Gastroesophageal sphincter (tissue), 4 donors: ENCODE measurements around the gene KCNH2. TPM values are rescaled to one million over a fixed set of nuclear protein-coding genes. Genes with fewer than 3 reads are reported as not detected.
A peak's percentile ranks its signal among the peaks of the same experiment; 100 is the strongest.

ENCODE experiments used
- ATAC-seq: fragments of 150-250 bp; one replicate; pipeline ENCODE4 v1.9.1; 2016; ENCODE audit warnings: mild to moderate bottlenecking, moderate library complexity
- H3K27ac ChIP-seq, 4 donors: fragments of 200-600 bp; sonication (generic) in 3 of 4; 1 replicate in 3 of 4; 2 replicates in 1 of 4; pipeline ENCODE4 v1.5.1; 2016 to 2019
- H3K27me3 ChIP-seq: fragments of 200-600 bp; sonication (generic); one replicate; pipeline ENCODE4 v1.5.1; 2019
- H3K36me3 ChIP-seq, 2 donors: fragments of 200-600 bp; sonication (generic); one replicate each; pipeline ENCODE4 v1.5.1; 2019; ENCODE audit warnings: control low read depth in 1 of 2
- H3K4me1 ChIP-seq, 3 donors: fragments of 200-600 bp; sonication (generic); 1 replicate in 2 of 3; 2 replicates in 1 of 3; pipeline ENCODE4 v1.5.1; 2016 to 2019; ENCODE audit warnings: control low read depth in 2 of 3
- H3K4me3 ChIP-seq, 2 donors: fragments of 200-600 bp; sonication (generic); one replicate each; pipeline ENCODE4 v1.5.1; 2019; ENCODE audit warnings: mild to moderate bottlenecking in 1 of 2, moderate library complexity in 1 of 2
- H3K9me3 ChIP-seq, 3 donors: fragments of 200-600 bp; sonication (generic); one replicate each; pipeline ENCODE4 v1.5.1; 2017 to 2019; ENCODE audit warnings: control low read depth in 2 of 3
- EP300 ChIP-seq: sonication (generic); formaldehyde crosslinking; IDR thresholded peaks from one replicate; pipeline ENCODE4 v1.6.1; 2017; ENCODE audit warnings: antibody characterized with exemption, mild to moderate bottlenecking
- POLR2A ChIP-seq, 2 donors: fragments of 450-650 bp; IDR thresholded peaks; one replicate each; pipeline ENCODE4 v1.6.1; 2017; ENCODE audit warnings: antibody characterized with exemption in 2 of 2, mild to moderate bottlenecking in 2 of 2, moderate library complexity in 1 of 2
- POLR2AphosphoS5 ChIP-seq: sonication (generic); formaldehyde crosslinking; IDR thresholded peaks from one replicate; pipeline ENCODE4 v1.6.1; 2017; ENCODE audit warnings: antibody characterized with exemption
- WGBS, 2 donors: methylation state at CpG; one replicate each; pipeline ENCODE4 v1.1.5; 2018; ENCODE audit warnings: low coverage in 1 of 2; 5-methylcytosine and 5-hydroxymethylcytosine counted together
- total RNA-seq, 4 donors: library from RNA; depleted of rRNA; stranded (reverse); fragments of >200 nt; gene quantifications; one replicate each; pipeline ENCODE4 v1.1.0, GENCODE V29; 2016
- TF ChIP-seq, protein P1 (sequence below), 4 experiments: fragments of 200-600 bp in 2 of 4; fragments of 450-650 bp in 2 of 4; sonication (generic) in 1 of 4; IDR thresholded peaks; one replicate each; pipeline ENCODE4 v1.5.1; 2017 to 2019; ENCODE audit warnings: antibody characterized with exemption in 4 of 4, mild to moderate bottlenecking in 2 of 4, moderate library complexity in 2 of 4

The KCNH2 gene
- total RNA-seq, 4 donors from 2014 or later: 26.6 to 63.8 (median 36.3) TPM

- no peaks in the 10 kb centered on the region for H3K9me3 ChIP-seq
- no peaks in the 10 kb centered on the region for H3K36me3 ChIP-seq
- no peak overlapping the region for H3K27ac ChIP-seq
- H3K27me3 ChIP-seq: peaks cover 66% of the 10 kb centered on the region
- WGBS, 2 donors: no CpG with 5 or more reads among the region's 22 CpGs
- no peak for TF ChIP-seq POLR2A (IDR thresholded peaks at IDR 0.05)
- no peak for TF ChIP-seq POLR2AphosphoS5
- no peak for TF ChIP-seq EP300
- TF ChIP-seq, protein P1, sequence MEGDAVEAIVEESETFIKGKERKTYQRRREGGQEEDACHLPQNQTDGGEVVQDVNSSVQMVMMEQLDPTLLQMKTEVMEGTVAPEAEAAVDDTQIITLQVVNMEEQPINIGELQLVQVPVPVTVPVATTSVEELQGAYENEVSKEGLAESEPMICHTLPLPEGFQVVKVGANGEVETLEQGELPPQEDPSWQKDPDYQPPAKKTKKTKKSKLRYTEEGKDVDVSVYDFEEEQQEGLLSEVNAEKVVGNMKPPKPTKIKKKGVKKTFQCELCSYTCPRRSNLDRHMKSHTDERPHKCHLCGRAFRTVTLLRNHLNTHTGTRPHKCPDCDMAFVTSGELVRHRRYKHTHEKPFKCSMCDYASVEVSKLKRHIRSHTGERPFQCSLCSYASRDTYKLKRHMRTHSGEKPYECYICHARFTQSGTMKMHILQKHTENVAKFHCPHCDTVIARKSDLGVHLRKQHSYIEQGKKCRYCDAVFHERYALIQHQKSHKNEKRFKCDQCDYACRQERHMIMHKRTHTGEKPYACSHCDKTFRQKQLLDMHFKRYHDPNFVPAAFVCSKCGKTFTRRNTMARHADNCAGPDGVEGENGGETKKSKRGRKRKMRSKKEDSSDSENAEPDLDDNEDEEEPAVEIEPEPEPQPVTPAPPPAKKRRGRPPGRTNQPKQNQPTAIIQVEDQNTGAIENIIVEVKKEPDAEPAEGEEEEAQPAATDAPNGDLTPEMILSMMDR (IDR thresholded peaks at IDR 0.05): no peak
- no peak for ATAC-seq
- H3K4me3 ChIP-seq: no peak overlapping the region
- peaks cover 0 to 57% (median 14%) of the 10 kb centered on the region in 3 donors for H3K4me1 ChIP-seq
These were observed 31.4 kb upstream of the KCNH2 start for GRCh38 chr7:151009327-151010036.

GRCh38 chr7:151008511-151009323, 30.6 kb upstream of the KCNH2 start:
- WGBS, 2 donors: 57 to 61% methylated on average over 6 to 14 of the region's 40 CpGs
- Histone ChIP-seq H3K36me3 (no peaks in the 10 kb centered on the region), H3K4me3 (peak overlapping the region in 1 of 2 donors; percentile 14), H3K27me3 (peaks cover 58% of the 10 kb centered on the region), H3K9me3 (no peaks in the 10 kb centered on the region), H3K27ac (peak overlapping the region in 1 of 4 donors; percentile 18), H3K4me1 (peaks cover 0 to 49% (median 10%) of the 10 kb centered on the region in 3 donors)
- no peak for TF ChIP-seq EP300
- TF ChIP-seq, protein P1 (IDR thresholded peaks at IDR 0.05): peak in 3 of 4 experiments; percentile 55 to 81 (median 55)
- ATAC-seq: peak; percentile 49

GRCh38 chr7:151008143-151008510, 30.0 kb upstream of the KCNH2 start:
- peaks cover 0 to 43% (median 4%) of the 10 kb centered on the region in 3 donors for H3K4me1 ChIP-seq
- H3K9me3 ChIP-seq: no peaks in the 10 kb centered on the region
- H3K4me3 ChIP-seq: peak overlapping the region in 1 of 2 donors; percentile 14
- no peak for ATAC-seq
- 40 to 52% methylated on average over 5 to 9 of the region's 11 CpGs for WGBS, 2 donors
- no peaks in the 10 kb centered on the region for H3K36me3 ChIP-seq
- H3K27me3 ChIP-seq: peaks cover 52% of the 10 kb centered on the region
- TF ChIP-seq POLR2A (IDR thresholded peaks at IDR 0.05): no peak
- TF ChIP-seq, protein P1 (IDR thresholded peaks at IDR 0.05): no peak
- no peak for TF ChIP-seq POLR2AphosphoS5
- TF ChIP-seq EP300: no peak
- peak overlapping the region in 1 of 4 donors; percentile 18 for H3K27ac ChIP-seq

- peaks cover 46% of the 10 kb centered on the region for H3K27me3 ChIP-seq
- peak overlapping the region in 1 of 4 donors; percentile 26 for H3K27ac ChIP-seq
- WGBS, 2 donors: 56 to 59% methylated on average over 5 to 6 of the region's 7 CpGs
- no peak for TF ChIP-seq EP300
- TF ChIP-seq POLR2A (IDR thresholded peaks at IDR 0.05): no peak
- TF ChIP-seq POLR2AphosphoS5: no peak
- TF ChIP-seq, protein P1 (IDR thresholded peaks at IDR 0.05): no peak
- peaks cover 0 to 38% (median 0%) of the 10 kb centered on the region in 3 donors for H3K4me1 ChIP-seq
- no peaks in the 10 kb centered on the region for H3K36me3 ChIP-seq
- H3K9me3 ChIP-seq: no peaks in the 10 kb centered on the region
- ATAC-seq: peak; percentile 34
- no peak overlapping the region for H3K4me3 ChIP-seq
These were observed 29.4 kb upstream of the KCNH2 start for GRCh38 chr7:151007469-151007898.
